Kidney (tissue), 14 donors: ENCODE results near the gene MEN1. TPM values are rescaled to one million over a fixed set of nuclear protein-coding genes. Genes with fewer than 3 reads are reported as not detected.
A peak's percentile ranks its signal among the peaks of the same experiment; 100 is the strongest.

Experiments
- DNase-seq, 5 donors: peaks; one replicate each; pipeline ENCODE4 v3.0.0-alpha.2; 2013 to 2020
- FAIRE-seq: peaks from 2 replicates; lab custom pipeline; 2012; peaks lifted over from hg19 to GRCh38; lab: Jason Lieb, UNC
- H3K27ac ChIP-seq, 2 donors: one replicate each; pipeline ENCODE4 v1.7.0; 2013; ENCODE audit warnings: low read depth in 2 of 2, low read length in 2 of 2, inconsistent platforms in 1 of 2
- H3K27me3 ChIP-seq: one replicate; pipeline ENCODE4 v1.7.1; 2013; ENCODE audit warnings: low read length, inconsistent platforms; ENCODE audit not compliant: control insufficient read depth, insufficient read depth
- H3K36me3 ChIP-seq, 3 donors: one replicate each; pipeline versions ENCODE4 v1.7.0 to v1.7.1; 2013; ENCODE audit warnings: low read length in 3 of 3, control low read depth in 1 of 3, inconsistent platforms in 1 of 3; ENCODE audit not compliant: insufficient read depth in 3 of 3, control insufficient read depth in 2 of 3
- H3K4me1 ChIP-seq, 3 donors: one replicate each; pipeline versions ENCODE4 v1.7.0 to v1.7.1; 2013; ENCODE audit warnings: low read length in 3 of 3, inconsistent platforms in 1 of 3, low read depth in 1 of 3; ENCODE audit not compliant: control insufficient read depth in 2 of 3, insufficient read depth in 2 of 3
- H3K4me3 ChIP-seq, 3 donors: one replicate each; pipeline versions ENCODE4 v1.7.0 to v1.8.1; 2013; ENCODE audit warnings: low read length in 3 of 3, control low read depth in 1 of 3, inconsistent platforms in 1 of 3
- H3K9ac ChIP-seq, 3 donors: one replicate each; pipeline versions ENCODE4 v1.7.0 to v1.7.1; 2013; ENCODE audit warnings: low read length in 3 of 3, control low read depth in 1 of 3, inconsistent platforms in 1 of 3
- H3K9me3 ChIP-seq, 3 donors: one replicate each; pipeline versions ENCODE4 v1.7.0 to v1.7.1; 2013; ENCODE audit warnings: low read length in 3 of 3, control low read depth in 1 of 3, inconsistent platforms in 1 of 3; ENCODE audit not compliant: control insufficient read depth in 2 of 3, insufficient read depth in 1 of 3
- intact Hi-C: fragments of 100-400 bp; cut with DNase I; formaldehyde crosslinking; loops from one replicate; pipeline ENCODE4 v1.11.1; 2022
- polyA plus RNA-seq: library from polyadenylated mRNA; stranded (reverse); fragments of 350-450 nt; fragmentation: Illumina TruSeq; extraction: RNeasy Lipid Tissue Mini Kit (QIAGEN cat#74804); gene quantifications from one replicate; pipeline ENCODE4 v1.2.3, GENCODE V29; 2014; ENCODE audit warnings: low read depth, low replicate concordance; ENCODE audit not compliant: insufficient read depth
- total RNA-seq: library from RNA; stranded (reverse); fragmentation: NEBNext Ultra II Directional; extraction: Animal tissue kit (Norgen Biotek cat#: 25700); gene quantifications from one replicate; pipeline ENCODE4 v1.2.1, GENCODE V29; 2021
- TF ChIP-seq, protein P1 (sequence below): IDR thresholded peaks from 3 replicates; pipeline ENCODE4 v1.5.1; 2012; ENCODE audit warnings: mild to moderate bottlenecking, moderate library complexity, borderline replicate concordance; ENCODE audit not compliant: insufficient read depth; ENCODE audit errors: extremely low read depth
- donor health status: control.
- donor health status: control.
- donor health status: control.
- donor health status: control.
- donor health status: control.
- donor health status: DM: yes; HTN: yes; CAD: no.
- donor health status: Normal renal cell carcinoma (clear cell type).

The MEN1 gene
- total and polyA plus RNA-seq, 2 donors from 2014 or later: 20.9 to 24.0 TPM

DNA sequence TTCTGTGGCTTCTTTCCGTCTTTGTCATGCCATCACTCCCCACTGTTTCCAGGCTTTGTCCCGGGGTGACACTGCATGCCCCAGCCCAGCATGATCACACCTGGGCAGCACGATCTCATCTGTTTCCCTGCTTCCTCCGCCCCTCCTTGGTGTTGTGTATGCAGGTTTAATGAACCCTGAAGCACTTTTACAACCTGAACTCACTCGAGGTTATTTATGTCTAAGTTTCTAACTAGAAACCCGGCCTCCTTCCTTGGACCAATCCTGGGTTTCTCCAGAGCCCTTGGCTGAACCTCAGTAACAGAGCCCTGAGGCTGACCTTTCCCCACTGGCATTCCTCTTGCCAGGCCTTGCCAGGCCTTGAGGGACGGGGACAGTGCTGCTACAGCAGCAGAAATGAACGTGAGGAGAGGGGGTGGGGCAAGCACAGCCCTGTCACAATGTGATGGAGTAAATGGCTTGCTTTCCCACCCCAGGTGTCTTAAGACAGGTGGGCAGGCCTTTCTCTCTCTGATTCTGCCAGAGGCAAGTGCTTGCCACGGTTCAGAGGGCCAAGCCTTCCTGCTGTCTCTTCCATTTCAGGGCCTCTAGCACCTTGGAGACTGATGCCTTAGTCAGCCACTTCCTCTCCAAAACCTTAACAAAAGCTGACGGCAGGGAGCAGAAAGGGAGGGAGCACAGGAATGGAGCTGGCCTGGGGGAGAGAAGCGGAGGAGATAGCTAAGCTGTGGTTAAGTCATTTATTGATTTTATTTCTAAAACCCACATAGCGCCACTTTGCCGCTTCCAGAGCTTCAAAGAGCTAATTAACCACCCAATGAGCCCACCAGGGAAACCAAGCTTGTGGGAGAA is 47.5 kb downstream of the MEN1 start:
- intact Hi-C loops: no loop called here
- Histone ChIP-seq H3K27ac (peak overlapping the region; percentile 59 to 65), H3K9ac (peak overlapping the region in 2 of 3 donors; percentile 17 to 31), H3K4me1 (peaks cover 3 to 52% (median 30%) of the 10 kb centered on the region in 3 donors), H3K36me3 (peaks cover 9 to 34% (median 27%) of the 10 kb centered on the region in 3 donors), H3K4me3 (no peak overlapping the region), H3K27me3 (no peaks in the 10 kb centered on the region), H3K9me3 (no peaks in the 10 kb centered on the region)
- DNase-seq: peak; percentile 82 to 97 (median 91)
- no peak for FAIRE-seq
- TF ChIP-seq, protein P1, sequence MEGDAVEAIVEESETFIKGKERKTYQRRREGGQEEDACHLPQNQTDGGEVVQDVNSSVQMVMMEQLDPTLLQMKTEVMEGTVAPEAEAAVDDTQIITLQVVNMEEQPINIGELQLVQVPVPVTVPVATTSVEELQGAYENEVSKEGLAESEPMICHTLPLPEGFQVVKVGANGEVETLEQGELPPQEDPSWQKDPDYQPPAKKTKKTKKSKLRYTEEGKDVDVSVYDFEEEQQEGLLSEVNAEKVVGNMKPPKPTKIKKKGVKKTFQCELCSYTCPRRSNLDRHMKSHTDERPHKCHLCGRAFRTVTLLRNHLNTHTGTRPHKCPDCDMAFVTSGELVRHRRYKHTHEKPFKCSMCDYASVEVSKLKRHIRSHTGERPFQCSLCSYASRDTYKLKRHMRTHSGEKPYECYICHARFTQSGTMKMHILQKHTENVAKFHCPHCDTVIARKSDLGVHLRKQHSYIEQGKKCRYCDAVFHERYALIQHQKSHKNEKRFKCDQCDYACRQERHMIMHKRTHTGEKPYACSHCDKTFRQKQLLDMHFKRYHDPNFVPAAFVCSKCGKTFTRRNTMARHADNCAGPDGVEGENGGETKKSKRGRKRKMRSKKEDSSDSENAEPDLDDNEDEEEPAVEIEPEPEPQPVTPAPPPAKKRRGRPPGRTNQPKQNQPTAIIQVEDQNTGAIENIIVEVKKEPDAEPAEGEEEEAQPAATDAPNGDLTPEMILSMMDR: no peak

DNA sequence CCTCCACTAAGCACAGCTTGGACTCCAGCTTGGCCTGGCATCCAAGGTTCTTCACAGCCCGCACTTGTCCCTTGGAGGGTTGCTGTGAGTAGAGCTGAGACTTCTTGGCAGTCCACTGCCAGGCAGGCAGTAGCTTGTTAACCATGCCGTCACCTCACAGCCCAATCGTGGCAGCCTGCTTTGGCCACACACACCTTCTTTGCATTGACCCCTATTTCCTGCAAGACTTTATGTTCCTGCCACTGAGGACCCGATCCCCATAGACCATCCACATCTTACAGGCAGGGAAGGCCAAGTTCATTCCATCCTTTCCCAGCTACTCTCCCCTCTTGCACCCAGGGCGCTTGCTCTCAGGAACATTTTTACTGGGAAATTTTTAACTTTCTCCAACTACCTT is 48.1 kb downstream of the MEN1 start:
- no peaks in the 10 kb centered on the region for H3K9me3 ChIP-seq
- peaks cover 3 to 48% (median 30%) of the 10 kb centered on the region in 3 donors for H3K4me1 ChIP-seq
- no peaks in the 10 kb centered on the region for H3K27me3 ChIP-seq
- peak overlapping the region; percentile 45 to 65 for H3K27ac ChIP-seq
- peaks cover 8 to 27% (median 21%) of the 10 kb centered on the region in 3 donors for H3K36me3 ChIP-seq
- no peak overlapping the region for H3K4me3 ChIP-seq
- peak in 2 of 5 donors; percentile 48 to 65 for DNase-seq
- TF ChIP-seq, protein P1: no peak
- no peak for FAIRE-seq
- intact Hi-C loops: no loop called here
- no peak overlapping the region for H3K9ac ChIP-seq

DNA sequence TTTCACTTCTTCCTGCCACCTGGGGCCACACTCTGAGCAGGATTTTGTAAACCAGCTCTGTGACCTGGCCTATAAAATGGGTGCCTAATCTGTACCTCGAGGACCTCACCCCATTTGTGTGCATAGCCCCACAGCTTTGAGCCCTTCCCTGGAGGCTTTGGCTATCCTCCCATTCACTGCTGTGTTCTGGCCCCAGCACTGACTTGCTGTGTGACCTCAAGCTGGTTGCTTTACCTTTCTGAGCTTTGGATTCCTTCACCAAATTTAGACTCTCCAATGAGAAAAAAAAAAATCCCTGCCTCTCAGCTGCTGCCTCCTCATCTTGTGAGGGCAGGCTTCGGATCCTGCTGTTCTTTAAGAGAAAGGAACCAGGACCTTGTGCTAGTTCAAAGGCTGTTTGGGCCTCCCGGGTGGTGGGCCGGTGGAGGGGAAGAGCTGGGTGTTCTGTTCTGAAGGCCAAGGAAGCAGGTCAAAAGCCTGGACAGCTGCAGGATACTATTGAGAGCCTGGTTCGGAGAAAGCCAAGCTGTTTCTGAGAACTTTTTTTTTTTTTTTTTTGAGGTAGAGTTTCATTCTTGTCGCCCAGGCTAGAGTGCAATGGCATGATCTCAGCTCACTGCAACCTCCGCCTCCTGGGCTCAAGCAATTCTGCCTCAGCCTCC is 49.5 kb downstream of the MEN1 start:
- peaks cover 5 to 19% (median 15%) of the 10 kb centered on the region in 3 donors for H3K36me3 ChIP-seq
- peaks cover 3 to 48% (median 30%) of the 10 kb centered on the region in 3 donors for H3K4me1 ChIP-seq
- H3K9me3 ChIP-seq: no peaks in the 10 kb centered on the region
- no peak overlapping the region for H3K4me3 ChIP-seq
- DNase-seq (peak in 2 of 5 donors; percentile 9 to 34), FAIRE-seq (no peak)
- H3K9ac ChIP-seq: no peak overlapping the region
- no peaks in the 10 kb centered on the region for H3K27me3 ChIP-seq
- TF ChIP-seq, protein P1: no peak
- intact Hi-C loops: no loop called here
- no peak overlapping the region for H3K27ac ChIP-seq
